ENCODE results near the gene HOXD13.

Gene HOXD13

GRCh38 chr2:176122683-176123410 lies 30.3 kb downstream of the HOXD13 start, which contains the start of gene HOXD9:
Gene HOXD9 (plus strand): TSS chr2:176122719. CDS start chr2:176122769, 50 bp downstream.
- DNase-seq: no peak

DNA sequence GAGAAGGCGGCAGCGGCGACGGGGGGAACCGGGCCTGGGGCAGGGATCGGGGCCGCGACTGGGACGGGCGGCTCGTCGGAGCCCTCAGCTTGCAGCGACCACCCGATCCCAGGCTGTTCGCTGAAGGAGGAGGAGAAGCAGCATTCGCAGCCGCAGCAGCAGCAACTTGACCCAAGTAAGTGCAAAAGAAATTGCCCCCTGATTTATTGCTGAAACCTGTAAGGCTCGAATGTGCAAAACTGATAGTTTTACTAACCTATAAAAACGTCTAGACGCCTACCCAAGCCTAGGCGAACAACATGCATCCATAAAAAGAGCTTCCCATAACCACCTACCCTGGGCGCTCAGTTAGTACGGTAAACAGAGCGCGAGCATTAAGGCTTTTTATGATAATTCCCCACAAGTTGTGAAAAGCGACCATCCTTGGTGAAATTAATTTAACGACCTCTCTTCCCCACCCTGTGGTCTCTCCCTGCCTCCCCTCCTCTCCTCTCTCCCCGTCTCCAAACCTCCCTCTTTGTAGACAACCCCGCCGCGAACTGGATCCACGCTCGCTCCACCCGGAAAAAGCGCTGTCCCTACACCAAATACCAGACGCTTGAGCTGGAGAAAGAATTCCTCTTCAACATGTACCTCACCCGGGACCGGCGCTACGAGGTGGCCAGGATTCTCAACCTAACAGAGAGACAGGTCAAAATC lies 31.0 kb downstream of the HOXD13 start:
- DNase-seq: no peak

DNA sequence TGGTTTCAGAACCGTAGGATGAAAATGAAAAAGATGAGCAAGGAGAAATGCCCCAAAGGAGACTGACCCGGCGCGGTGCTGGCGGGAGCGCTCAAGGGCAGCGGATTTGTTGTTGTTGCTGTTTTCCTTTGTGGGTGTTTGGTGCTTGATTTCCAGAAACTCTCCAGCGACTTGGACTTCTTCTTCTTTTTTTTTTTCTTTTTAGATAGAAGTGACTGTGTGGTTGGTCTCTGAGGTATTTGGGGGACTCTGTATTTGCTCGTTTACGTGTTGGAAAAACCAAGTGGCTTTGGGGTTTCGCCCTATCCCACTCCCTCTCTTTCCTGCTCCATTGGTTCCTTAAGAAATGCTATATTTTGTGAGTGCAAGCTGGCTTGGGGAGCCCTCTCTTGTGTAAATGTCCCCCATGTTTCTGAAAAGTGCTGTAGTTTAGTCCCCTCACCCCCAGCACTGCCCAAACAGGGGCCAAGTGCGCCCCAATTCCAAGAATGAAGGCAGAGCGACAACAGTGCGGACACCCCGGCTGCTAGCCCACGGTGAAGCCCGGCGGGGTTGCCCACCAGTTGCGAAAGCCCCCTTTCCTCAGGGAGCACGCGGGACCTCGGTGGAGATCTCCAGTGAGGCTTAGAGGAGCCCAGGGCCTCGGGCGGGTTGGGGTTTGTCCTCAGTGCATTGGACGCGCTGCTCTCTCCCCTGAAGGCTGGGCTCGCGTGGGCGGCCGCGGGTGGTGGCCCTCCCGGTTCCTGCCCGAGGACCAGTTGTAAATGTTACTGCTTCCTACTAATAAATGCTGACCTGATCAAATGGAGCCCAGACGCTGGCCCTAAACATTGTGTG lies 31.8 kb downstream of the HOXD13 start:
- DNase-seq: no peak

GRCh38 chr2:176124947-176125771 lies 32.6 kb downstream of the HOXD13 start:
- DNase-seq: no peak

- no peak for DNase-seq
These were observed 33.2 kb downstream of the HOXD13 start for GRCh38 chr2:176125772-176126054.

GRCh38 chr2:176126929-176127773 lies 34.6 kb downstream of the HOXD13 start:
- peak; percentile 78 for DNase-seq

GRCh38 chr2:176127774-176128072 lies 35.2 kb downstream of the HOXD13 start:
- DNase-seq: no peak

DNA sequence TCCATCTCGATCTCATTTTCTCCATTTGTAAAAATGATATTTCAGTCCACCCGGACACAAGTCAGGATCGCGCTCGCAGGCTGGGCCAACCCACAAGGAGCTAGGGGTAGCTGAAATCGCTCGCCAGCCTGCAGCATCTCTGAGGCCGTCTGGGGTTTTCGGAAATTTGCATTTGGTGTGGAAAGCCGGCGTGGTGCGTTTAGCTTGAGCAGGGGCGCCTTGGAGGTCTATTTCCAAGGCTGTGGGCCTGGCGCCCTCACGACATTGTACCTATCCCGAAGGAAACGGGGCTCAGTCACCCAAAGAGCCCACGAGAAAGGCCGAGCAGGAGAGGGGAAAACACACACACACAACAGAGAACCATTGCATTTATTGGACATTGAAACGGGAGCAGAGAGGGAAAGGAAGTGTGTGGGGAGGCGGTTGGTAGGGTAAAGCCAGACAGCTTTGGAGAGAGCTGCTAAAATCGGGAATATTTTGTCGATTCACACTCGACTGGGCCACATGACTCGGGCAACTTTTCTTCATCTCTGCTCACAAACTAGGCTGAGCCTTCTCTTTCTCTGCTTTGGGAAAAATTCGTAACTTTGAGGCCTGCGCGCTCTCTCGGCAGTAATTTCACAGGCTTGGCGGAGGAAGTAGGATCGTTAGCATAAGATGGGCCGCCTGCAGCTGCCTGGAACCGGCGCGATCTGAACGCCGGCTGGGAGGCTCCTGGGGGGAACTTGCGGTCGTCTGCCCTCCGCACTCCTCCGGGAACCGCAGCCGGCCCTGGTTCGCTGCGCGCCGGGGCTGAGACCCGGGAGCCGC lies 35.9 kb downstream of the HOXD13 start:
- DNase-seq: no peak

GRCh38 chr2:176128982-176129796 lies 36.7 kb downstream of the HOXD13 start, which contains the start of gene HOXD8:
Gene HOXD8 (plus strand): TSS chr2:176129705. CDS start chr2:176130367, 662 bp downstream.
- DNase-seq: peak; percentile 42

DNA sequence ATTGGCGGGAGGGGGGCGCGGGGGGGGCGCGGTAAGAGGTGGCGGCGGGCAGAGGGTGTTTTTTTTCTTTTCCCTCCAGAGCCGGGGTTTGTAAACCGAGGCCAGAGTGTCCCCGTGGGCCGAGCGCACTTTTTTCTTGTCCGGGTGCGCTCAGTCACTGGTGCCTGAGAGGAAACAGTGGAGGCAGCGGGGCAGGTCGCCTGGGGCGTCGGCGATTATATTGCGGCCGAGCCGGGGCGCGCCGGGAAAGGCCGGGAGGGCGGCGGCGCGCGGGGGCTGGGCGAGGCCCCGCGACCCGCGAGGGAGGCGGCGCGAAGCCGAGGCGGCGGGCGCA lies 37.3 kb downstream of the HOXD13 start:
- no peak for DNase-seq

GRCh38 chr2:176130147-176130956 lies 37.8 kb downstream of the HOXD13 start:
- DNase-seq: peak; percentile 43

GRCh38 chr2:176130957-176131847 lies 38.7 kb downstream of the HOXD13 start:
- DNase-seq: no peak

GRCh38 chr2:176131848-176132158 lies 39.3 kb downstream of the HOXD13 start:
- no peak for DNase-seq

DNA sequence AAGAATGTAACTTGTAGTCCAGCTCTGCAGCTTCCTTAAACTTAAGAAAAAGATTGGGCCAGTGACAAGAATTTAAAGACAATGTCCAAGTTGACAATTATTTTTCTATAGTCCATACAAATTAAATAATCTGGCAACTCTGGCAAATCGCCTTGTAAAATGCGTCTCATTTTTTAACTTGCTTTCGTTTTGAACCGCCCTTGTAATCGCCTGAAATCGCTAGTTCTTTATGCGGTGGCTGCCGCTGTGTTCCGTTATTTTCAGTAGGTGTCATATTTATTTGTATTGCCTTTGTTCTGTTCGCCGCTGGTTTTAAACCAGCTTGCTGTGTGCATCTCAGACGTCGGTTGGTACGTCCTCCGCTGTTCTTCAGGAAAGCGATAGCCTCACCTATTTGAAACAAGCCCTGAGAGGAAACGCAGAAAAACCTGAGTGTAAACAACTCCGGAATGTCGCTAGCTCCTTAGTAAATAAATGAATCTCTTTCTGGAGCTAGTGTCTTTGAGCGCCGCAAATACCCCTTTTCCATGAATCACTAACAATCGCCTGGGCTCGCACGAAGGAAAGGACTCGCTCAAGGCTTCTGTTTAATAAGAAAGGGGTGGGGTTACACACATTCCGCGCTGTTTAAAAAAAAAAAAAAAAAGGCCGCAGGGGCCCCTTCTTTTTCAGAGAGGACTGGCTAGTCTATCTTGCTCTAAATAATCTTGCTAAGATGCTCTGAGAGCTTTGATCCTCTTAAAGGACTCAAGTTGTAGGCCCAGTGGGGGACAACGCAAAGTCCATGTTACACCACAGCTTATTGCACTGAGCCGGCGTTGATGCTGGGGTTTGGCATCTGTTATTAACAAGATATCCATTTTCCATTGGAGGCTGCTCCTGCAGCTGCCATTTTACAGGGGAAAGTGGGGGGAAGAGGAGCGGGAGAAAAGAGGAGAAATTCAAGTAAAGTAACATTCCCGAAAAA lies 40.0 kb downstream of the HOXD13 start:
- no peak for DNase-seq

GRCh38 chr2:176133389-176133788 lies 40.9 kb downstream of the HOXD13 start:
- no peak for DNase-seq

- DNase-seq: no peak
These were observed 41.5 kb downstream of the HOXD13 start for GRCh38 chr2:176134035-176134434.

GRCh38 chr2:176135035-176135440 lies 42.5 kb downstream of the HOXD13 start:
- DNase-seq: no peak

All from hematopoietic multipotent progenitor cell treated with erythropoietin and hydrocortisone succinate and interleukin-3 and kit ligand, for 4 days (in vitro differentiated cells).